Cardiac fibroblast (primary cell): Measurements from ENCODE around the gene IL34.

Experiments
- DNase-seq, 2 donors: peaks; one replicate each; pipeline versions ENCODE4 v3.0.0 to v3.0.0-alpha.2; 2010; ENCODE audit warnings: low read depth in 2 of 2
- H3K4me3 ChIP-seq, 2 donors: replicated peaks in 1 of 2; 1 replicate in 1 of 2; 2 replicates in 1 of 2; pipeline ENCODE4 v1.5.1; 2011; ENCODE audit warnings: low read depth in 2 of 2, low read length in 2 of 2, mild to moderate bottlenecking in 2 of 2, moderate library complexity in 1 of 2
- CTCF ChIP-seq: IDR thresholded peaks from one replicate; pipeline ENCODE4 v1.5.1; 2011; ENCODE audit warnings: low read depth, mild to moderate bottlenecking, low read length, inconsistent platforms

Gene IL34

GRCh38 chr16:70647441-70648359 lies 1.3 kb downstream of the IL34 start:
- DNase-seq, result no peak
- H3K4me3 ChIP-seq, result no peak overlapping the region
- no peak for TF ChIP-seq CTCF

- TF ChIP-seq CTCF, result no peak
- DNase-seq, result no peak
- no peak overlapping the region for H3K4me3 ChIP-seq
Observed at GRCh38 chr16:70648606-70649005, 2.2 kb downstream of the IL34 start.

- no peak for TF ChIP-seq CTCF
- no peak overlapping the region for H3K4me3 ChIP-seq
- peak in 1 of 2 donors; percentile 32 for DNase-seq
Observed at GRCh38 chr16:70649300-70649699, 2.9 kb downstream of the IL34 start.

GRCh38 chr16:70650216-70650615 lies 3.9 kb downstream of the IL34 start:
- H3K4me3 ChIP-seq, result no peak overlapping the region
- no peak for DNase-seq
- no peak for TF ChIP-seq CTCF

GRCh38 chr16:70651524-70651923 lies 5.2 kb downstream of the IL34 start:
- no peak overlapping the region for H3K4me3 ChIP-seq
- no peak for TF ChIP-seq CTCF
- DNase-seq, result peak in 1 of 2 donors; percentile 39

- peak in 1 of 2 donors; percentile 34 for DNase-seq
- TF ChIP-seq CTCF, result no peak
Observed at GRCh38 chr16:70652322-70652721, 6.0 kb downstream of the IL34 start.

More at GRCh38 chr16:70652322-70652721, 6.0 kb downstream of the IL34 start:
- H3K4me3 ChIP-seq, result no peak overlapping the region
